ENCODE results near the gene ZBTB42. TPM values are rescaled to one million over a fixed set of nuclear protein-coding genes. Genes with fewer than 3 reads are reported as not detected.

Gene ZBTB42
- polyA plus RNA-seq, 3 donors, result 2.8 to 8.4 (median 5.2) TPM

DNA sequence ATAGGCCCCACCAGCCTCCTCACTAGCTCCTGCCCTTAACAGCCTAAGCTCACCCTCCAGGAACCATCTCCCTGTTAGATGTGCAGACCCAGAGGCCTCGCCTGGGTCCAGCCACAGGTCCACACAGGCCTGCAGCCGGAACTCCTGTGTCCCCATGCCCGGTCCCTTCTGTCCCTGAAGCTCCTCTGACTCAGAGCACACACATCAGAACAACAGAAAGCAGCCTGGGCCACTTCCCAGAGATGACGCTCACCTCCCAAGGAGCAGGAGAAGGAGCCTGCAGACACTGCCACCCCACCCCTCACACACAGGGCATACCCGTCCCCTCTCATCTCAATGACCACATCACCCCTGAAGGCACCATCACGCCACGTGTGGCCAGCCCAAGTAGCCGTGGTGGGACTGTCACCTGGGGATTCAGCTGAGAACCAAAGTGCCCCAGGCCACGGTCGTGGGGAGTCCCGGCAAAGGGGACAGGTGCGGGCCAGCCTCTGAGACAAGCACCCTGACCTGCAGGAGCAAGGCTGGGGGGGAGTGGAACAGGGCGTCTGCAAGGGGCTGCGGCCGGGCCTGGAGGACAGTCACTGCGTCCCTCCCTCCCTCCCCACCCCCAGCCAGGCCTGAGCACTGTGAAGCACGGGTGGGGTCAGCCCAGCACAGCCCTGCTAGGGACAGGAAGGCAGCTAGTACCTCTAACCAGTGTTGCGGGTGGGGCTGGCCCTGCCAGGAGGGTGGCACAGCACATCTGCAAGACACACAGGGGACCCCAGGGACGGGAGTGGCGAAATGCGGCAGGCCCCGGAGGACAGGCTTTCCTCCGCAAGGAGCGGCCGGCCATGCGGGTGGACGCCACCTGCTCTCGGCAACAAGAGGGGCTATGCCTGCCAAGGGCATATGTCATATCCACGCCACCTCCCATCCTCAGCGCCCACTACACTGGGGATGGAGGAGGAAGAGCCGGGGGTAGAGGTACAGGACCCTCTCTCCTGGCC, 10.9 kb upstream of the ZBTB42 start:
- WGBS, 3 donors, result 81 to 88% (median 85%) methylated on average over 26 to 31 of the region's 31 CpGs
- no peak overlapping the region for H3K27ac ChIP-seq (ENCODE audit: low read depth, low read length)

DNA sequence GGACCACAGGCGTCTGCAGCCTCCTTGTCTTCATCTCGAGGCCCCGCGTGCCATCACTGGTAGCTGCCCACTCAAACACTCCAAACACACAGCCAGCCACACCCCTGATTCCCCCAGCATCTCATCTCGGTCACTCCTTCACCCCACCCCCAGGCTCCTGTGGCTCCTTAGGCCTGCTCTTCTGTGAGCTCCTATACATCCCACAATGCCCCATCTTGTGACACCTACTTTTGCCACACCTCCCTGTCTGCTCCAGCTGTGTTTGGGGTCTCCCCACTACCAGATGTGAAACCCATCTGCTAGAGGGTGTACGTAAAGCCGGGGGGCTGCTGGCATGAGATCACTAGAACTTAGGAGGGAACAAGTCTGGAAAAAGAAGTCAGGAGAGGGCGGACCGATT, 9.5 kb upstream of the ZBTB42 start:
- 86 to 92% (median 91%) methylated on average over 9 of the region's 9 CpGs for WGBS, 3 donors
- H3K27ac ChIP-seq (ENCODE audit: low read depth, low read length), result no peak overlapping the region

GRCh38 chr14:104792101-104792884, 8.6 kb upstream of the ZBTB42 start:
- WGBS, 3 donors, result 48 to 84% (median 75%) methylated on average over 25 of the region's 25 CpGs
- no peak overlapping the region for H3K27ac ChIP-seq (ENCODE audit: low read depth, low read length)

DNA sequence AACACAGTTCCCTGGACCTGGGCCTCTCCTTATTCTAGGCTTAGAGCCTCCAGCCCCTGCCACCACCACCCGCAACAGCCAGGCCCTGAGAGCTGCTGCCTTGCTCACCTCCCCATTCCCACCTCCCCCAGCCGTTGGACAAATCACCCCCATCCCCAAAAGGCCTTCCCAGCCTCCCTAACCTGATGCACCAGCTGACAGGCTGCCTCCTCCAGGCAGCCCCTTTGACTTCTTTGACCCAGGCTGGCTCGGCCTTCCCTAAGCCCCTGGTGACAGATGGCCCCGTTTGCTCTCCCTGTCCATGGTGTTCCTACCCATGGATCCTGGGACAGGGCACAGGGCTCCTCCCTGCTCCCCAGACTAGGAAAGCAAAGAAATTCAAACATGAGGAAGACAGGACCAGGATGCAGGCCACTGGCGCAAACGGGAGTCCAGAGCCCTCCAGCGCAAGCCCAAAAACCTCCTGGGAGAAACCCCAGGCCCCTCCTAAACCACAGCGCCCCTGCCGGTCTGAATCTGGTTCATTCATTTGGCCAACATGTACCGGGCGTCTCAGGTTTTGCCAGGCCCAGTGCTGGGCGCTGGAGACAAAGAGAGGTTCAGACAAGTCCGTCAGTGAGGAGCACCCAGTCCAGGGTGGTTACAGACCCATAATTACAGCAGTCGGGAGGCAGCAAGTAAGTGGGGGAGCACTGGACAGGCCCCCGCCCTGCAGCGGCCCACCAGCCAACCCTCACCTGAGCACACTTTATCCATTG, 7.8 kb upstream of the ZBTB42 start:
- 76 to 86% (median 82%) methylated on average over 16 of the region's 16 CpGs for WGBS, 3 donors
- no peak overlapping the region for H3K27ac ChIP-seq (ENCODE audit: low read depth, low read length)

- no peak overlapping the region for H3K27ac ChIP-seq (ENCODE audit: low read depth, low read length)
These were observed 7.3 kb upstream of the ZBTB42 start for GRCh38 chr14:104793703-104793959.

DNA sequence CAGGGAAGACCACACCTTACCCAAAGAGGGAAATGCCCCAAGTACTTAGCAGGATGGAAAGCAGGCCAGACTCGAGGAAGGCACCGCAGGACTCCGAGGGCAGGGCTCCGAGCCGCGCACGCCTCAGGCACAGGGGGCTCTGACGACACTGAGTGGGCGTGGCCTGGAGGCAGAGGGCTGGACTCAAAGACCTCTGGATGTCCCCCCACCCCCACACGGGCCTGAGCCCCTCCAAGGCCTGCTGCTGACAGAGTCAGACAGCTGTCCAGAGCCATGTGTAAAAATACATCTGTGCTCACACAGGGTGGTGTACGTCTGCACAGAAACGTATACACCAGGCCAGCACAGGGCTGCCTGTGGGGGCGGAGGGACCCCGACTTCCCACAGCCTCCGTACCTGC, 6.8 kb upstream of the ZBTB42 start:
- H3K27ac ChIP-seq (ENCODE audit: low read depth, low read length), result no peak overlapping the region
- WGBS, 3 donors, result 5 to 12% (median 7%) methylated on average over 15 of the region's 15 CpGs

More at GRCh38 chr14:104793703-104793959, 7.3 kb upstream of the ZBTB42 start:
- WGBS, 3 donors, result 85 to 89% (median 89%) methylated on average over 2 of the region's 2 CpGs

DNA sequence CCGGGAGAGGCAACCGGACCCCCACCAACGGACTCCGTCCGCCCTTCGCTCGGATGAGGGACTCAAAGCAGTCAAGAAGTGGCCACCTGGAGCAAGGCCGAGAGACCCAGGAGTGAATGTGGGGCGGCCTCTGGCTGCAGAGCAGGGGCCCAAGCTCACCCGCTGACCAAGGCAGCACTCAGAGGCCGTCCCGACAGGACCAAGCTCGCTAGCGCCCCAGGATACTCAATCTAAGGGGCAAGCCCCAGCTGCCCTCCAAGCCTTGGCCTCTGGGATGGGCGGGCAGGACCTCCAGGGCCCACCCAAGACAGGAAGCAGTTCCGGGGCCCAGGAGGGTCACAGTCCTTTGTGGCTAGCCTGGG, 6.3 kb upstream of the ZBTB42 start:
- H3K27ac ChIP-seq (ENCODE audit: low read depth, low read length), result no peak overlapping the region
- 1 to 4% (median 2%) methylated on average over 16 of the region's 16 CpGs for WGBS, 3 donors

GRCh38 chr14:104794993-104795780, 5.7 kb upstream of the ZBTB42 start, which contains the start of gene AKT1:
Gene AKT1 (minus strand): TSS chr14:104795748. CDS start chr14:104792643, 3,105 bp downstream.
- WGBS, 3 donors, result 0 to 1% (median 0%) methylated on average over 49 to 123 of the region's 124 CpGs
- H3K27ac ChIP-seq (ENCODE audit: low read depth, low read length), result no peak within 1 kb of the TSS

- 11 to 15% (median 14%) methylated on average over 34 to 55 of the region's 55 CpGs for WGBS, 3 donors
These were observed 4.9 kb upstream of the ZBTB42 start for GRCh38 chr14:104795781-104796686.

GRCh38 chr14:104796687-104797081, 4.2 kb upstream of the ZBTB42 start:
- 72 to 86% (median 81%) methylated on average over 6 of the region's 6 CpGs for WGBS, 3 donors
- no peak overlapping the region for H3K27ac ChIP-seq (ENCODE audit: low read depth, low read length)

More at GRCh38 chr14:104795781-104796686, 4.9 kb upstream of the ZBTB42 start:
- no peak overlapping the region for H3K27ac ChIP-seq (ENCODE audit: low read depth, low read length)

DNA sequence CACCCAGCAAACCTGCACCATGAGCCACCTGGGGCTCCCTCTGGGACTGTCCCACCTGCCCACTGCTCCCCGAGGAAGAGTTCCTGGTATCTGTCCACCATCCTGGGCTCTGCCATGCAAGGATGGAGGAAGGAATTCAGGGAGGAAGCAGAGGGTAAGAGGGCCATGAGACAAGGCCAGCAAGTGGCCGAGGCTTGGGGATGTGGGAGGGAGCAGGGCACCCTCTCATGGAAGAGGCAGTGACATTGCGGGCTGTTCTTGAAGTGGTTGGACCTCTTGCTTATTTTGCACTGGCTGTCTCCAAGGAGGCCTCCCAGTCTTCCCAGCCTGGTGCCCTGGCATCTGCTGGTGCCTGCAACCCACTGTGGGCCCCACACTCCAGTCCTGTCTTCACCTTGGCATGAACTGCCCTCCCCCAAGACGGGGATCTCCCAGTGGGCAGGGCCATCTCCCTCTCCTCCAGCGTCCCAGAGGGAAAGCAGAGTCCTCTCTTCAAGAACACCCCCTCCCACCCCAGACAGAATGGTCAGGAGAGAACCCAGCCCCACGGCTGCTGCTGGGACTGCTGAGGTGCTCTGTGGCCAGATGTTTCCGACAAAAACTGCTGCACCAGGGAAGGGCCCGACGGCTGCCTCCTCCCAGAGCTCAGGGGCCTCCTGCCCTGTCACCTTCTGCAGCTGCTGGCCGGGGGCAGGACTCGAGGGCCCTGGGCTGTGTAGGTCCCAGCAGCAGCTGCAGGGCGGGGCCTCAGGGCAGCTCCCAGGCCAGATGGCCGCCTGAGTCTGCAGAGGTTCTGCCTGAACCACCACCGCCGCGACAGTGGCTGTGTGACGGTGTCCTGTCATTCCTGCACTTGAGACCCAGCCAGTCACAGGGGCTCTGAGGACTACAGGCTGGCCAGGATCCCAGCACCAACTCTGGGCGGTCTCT, 3.5 kb upstream of the ZBTB42 start:
- no peak overlapping the region for H3K27ac ChIP-seq (ENCODE audit: low read depth, low read length)
- WGBS, 3 donors, result 35 to 50% (median 48%) methylated on average over 18 of the region's 18 CpGs

- WGBS, 3 donors, result 70 to 75% (median 74%) methylated on average over 16 of the region's 16 CpGs
- no peak overlapping the region for H3K27ac ChIP-seq (ENCODE audit: low read depth, low read length)
These were observed 2.3 kb upstream of the ZBTB42 start for GRCh38 chr14:104798300-104799243.

DNA sequence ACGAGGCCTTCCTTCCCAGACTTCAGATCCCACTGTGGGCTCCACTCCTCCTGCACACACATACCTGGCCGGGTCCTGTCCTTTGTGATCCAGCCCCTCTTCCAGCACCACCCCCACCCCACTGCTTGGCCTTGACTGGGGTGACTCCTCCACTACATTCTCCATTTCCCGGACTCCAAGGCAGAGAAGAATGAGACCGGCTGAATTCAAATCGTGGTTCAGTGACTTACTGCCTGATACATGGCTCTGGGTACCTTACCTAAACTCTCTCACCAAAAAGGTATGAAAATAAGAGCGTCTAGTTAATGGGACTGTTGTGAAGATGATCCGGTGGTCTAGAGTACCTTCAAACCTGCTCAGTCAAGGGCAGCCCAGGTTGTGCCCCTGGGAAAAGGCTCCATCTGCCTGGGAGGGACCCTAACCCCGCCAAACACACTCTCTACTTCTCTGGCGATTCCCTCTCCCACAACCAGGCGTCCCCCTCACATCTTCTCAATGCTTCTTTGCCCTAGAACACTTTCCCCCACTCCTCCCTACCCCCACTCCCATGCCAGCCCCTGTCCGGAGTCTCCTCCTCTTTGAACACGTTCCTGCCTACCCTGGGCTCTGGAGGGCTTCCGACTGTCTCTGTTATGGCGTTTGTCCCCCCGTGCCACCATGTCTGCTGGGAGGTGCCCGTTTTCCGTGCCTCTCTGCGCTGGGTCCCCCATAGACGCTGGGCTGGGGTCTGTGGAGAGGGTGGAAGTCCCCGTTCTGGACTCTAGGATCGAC, 1.5 kb upstream of the ZBTB42 start:
- WGBS, 3 donors, result 37 to 46% (median 44%) methylated on average over 21 of the region's 21 CpGs
- H3K27ac ChIP-seq (ENCODE audit: low read depth, low read length), result peak overlapping the region; percentile 79

DNA sequence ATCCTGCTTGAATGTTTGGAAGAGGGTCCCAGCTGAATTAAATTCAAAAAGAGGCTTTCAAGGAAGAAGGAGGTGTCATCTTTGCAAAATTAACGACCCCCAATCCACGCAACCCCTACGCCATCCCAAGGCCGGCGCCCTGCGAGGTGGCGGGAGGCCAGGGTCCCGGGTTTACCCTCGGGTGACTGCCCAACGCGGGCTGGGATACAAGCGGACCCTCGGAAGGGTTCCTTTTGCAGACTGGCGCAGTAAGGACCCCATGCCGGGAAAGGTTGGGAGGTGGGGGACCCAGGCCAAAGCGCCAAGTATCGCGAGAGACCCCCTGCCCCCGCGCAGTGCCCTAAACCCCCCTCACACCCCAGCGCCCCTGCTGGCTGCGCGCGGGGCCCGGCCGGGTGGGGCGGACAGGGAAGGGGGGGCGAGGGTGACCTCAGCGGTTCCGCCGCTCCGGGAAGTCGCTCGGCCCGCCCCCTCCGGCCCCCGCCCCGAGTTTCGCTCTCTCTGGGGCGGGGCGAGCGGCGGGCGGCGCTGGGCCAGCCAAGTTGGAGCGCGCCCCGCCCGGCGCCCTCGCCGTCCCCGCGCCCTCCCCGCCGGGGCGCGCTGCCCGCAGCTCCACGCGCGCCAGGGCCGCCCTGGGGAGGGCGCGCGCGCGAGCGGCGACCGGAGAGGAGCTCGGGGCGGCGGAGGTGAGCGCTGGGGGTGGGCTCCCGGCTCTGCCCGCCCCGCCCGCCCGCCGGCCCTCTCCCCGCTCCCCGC, 708 bp upstream of the ZBTB42 start:
- H3K27ac ChIP-seq (ENCODE audit: low read depth, low read length), result peak overlapping the region; percentile 79
- WGBS, 3 donors, result 2 to 5% (median 4%) methylated on average over 38 to 79 of the region's 83 CpGs

Data from adipose tissue (tissue), 3 donors.